Measurements from ENCODE around the gene NEMP2. TPM values are rescaled to one million over a fixed set of nuclear protein-coding genes. Genes with fewer than 3 reads are reported as not detected.

Gene NEMP2
- total RNA-seq, 1 donor from 2014 or later: 8.0 TPM

DNA sequence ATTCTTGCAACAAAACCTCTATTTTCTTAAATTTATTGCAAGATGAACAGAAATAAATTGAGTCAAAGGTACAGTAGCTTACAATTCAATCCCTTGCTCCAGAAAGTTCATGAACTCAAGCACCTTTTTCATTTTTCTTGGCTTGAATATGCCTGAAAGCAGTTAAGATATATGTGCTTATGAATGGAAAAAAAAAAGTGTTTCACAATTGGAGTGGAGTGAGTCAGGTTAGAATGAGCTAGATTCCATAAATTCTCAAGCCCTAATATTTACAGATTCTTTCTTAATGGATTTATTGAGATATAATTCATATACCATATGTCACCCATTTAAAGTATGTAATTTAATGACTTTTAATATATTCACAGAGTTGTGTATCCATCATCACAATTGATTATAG, 39.6 kb upstream of the NEMP2 start:
- TF ChIP-seq, protein P1, sequence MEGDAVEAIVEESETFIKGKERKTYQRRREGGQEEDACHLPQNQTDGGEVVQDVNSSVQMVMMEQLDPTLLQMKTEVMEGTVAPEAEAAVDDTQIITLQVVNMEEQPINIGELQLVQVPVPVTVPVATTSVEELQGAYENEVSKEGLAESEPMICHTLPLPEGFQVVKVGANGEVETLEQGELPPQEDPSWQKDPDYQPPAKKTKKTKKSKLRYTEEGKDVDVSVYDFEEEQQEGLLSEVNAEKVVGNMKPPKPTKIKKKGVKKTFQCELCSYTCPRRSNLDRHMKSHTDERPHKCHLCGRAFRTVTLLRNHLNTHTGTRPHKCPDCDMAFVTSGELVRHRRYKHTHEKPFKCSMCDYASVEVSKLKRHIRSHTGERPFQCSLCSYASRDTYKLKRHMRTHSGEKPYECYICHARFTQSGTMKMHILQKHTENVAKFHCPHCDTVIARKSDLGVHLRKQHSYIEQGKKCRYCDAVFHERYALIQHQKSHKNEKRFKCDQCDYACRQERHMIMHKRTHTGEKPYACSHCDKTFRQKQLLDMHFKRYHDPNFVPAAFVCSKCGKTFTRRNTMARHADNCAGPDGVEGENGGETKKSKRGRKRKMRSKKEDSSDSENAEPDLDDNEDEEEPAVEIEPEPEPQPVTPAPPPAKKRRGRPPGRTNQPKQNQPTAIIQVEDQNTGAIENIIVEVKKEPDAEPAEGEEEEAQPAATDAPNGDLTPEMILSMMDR (IDR thresholded peaks at IDR 0.05): no peak
- H3K4me1 ChIP-seq: peaks cover 11% of the 10 kb centered on the region
- H3K27me3 ChIP-seq: no peaks in the 10 kb centered on the region
- ATAC-seq (no peak), DNase-seq (no peak)
- H3K27ac ChIP-seq: no peak overlapping the region
- H3K9me3 ChIP-seq: no peaks in the 10 kb centered on the region
- intact Hi-C loops (cut with DNase I): no loop called here
- no peaks in the 10 kb centered on the region for H3K36me3 ChIP-seq
- no peak overlapping the region for H3K4me3 ChIP-seq

DNA sequence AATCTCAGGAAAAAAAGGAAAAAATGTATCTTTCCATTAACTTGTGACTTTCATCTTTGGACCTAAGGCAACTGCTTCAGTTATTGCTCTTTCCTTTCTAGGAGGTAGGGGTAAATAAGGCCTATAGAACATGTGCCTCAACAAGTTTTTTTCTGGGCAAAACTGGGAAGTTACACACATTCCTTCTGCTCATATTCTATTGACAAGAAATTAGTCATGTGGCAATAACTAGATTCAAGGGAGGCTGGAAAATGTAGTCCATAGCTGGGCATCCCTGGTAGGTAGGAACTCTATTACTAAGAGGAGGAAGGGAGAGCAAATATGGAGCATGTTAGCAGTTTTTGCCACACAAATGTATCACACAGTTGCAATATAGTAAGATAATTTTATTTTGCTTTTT, 37.7 kb upstream of the NEMP2 start:
- Histone ChIP-seq H3K4me1 (no peaks in the 10 kb centered on the region), H3K4me3 (no peak overlapping the region), H3K9me3 (peaks cover 10% of the 10 kb centered on the region), H3K27ac (no peak overlapping the region), H3K36me3 (no peaks in the 10 kb centered on the region), H3K27me3 (no peaks in the 10 kb centered on the region)
- TF ChIP-seq, protein P1 (IDR thresholded peaks at IDR 0.05): no peak
- intact Hi-C loops (cut with DNase I): no loop called here
- no peak for ATAC-seq
- DNase-seq: no peak

DNA sequence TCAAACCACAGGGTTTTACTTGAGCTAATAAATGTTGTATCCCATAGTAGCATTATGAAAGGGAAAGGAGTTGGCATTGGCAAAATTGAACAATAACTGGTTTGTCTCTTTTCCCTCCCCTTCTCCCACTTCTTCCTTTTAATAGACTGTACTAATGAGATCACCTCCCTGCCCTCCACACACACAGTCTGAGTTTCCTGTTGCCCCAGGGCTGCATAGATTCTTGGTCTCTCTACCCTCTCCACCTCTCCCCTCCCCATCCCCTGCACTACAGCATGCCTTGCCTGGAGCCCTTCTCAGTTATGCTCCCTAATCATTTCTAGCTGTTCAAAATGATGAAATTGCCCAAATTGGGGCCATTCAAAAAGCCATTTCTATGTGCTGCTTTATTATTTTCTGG, 37.2 kb upstream of the NEMP2 start:
- Histone ChIP-seq H3K4me3 (no peak overlapping the region), H3K4me1 (no peaks in the 10 kb centered on the region), H3K36me3 (no peaks in the 10 kb centered on the region), H3K27me3 (no peaks in the 10 kb centered on the region), H3K9me3 (peaks cover 11% of the 10 kb centered on the region), H3K27ac (no peak overlapping the region)
- no peak for DNase-seq
- intact Hi-C loops (cut with DNase I): no loop called here
- TF ChIP-seq, protein P1 (IDR thresholded peaks at IDR 0.05): no peak
- no peak for ATAC-seq

DNA sequence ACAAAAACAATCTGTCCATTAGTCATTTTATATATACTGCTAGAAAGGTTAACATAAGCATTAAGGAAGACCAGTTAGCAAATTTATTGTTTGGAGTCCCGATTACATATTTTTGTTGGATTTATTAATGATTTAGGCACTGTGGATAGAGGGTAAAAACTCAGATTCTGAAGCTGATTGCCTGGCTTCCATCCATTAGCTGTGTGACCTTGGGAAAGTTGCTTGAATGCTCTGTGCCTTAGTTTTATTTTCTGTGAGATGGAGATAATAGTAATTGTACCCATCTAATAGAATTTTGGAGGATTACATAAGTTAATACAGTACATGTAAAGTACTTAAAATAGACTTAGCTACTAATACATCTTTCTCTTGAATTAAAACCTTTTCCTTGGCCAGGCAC, 36.3 kb upstream of the NEMP2 start:
- ATAC-seq: no peak
- TF ChIP-seq, protein P1 (IDR thresholded peaks at IDR 0.05): no peak
- intact Hi-C loops (cut with DNase I): no loop called here
- H3K36me3 ChIP-seq: no peaks in the 10 kb centered on the region
- peaks cover 11% of the 10 kb centered on the region for H3K9me3 ChIP-seq
- H3K4me3 ChIP-seq: no peak overlapping the region
- no peak overlapping the region for H3K27ac ChIP-seq
- H3K4me1 ChIP-seq: no peaks in the 10 kb centered on the region
- DNase-seq: no peak
- H3K27me3 ChIP-seq: no peaks in the 10 kb centered on the region

DNA sequence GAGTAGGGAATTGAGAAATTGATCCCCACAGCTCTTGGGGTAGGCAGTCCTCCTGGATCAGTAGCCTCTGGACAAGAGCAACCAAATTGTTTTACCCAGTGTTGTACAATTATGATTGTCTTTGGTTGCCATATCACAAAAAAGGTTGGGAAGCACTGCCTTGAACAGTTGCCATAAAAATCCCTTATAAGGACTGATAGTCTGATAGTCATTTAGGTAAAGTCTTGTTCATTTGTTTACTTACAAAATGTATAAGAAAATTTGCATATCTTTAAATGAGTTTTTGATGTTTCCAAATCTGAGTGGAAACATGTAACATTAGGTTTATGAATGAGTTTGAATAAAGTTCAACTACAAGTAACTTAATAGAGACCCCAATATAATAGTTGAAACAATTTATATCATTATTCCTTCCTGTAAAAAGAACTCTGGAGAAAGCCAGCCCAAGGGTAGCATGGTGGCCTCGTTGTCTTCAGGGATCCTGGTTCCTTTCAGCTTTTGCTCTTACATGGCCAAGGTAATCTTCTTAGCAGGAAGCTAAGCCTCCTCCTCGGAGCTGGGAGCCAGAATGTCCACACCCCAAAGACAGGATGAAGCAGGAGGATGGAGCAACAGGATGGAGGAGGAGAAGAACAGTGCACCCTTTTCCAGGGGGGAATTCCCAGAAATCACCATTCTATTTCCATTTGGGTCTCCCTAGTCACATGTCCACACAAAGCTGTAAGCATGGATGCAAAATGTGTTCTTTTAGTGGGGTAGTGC, 35.7 kb upstream of the NEMP2 start:
- intact Hi-C loops (cut with DNase I): no loop called here
- no peak for DNase-seq
- Histone ChIP-seq H3K4me1 (no peaks in the 10 kb centered on the region), H3K27me3 (no peaks in the 10 kb centered on the region), H3K9me3 (peaks cover 11% of the 10 kb centered on the region), H3K27ac (no peak overlapping the region), H3K36me3 (no peaks in the 10 kb centered on the region), H3K4me3 (no peak overlapping the region)
- ATAC-seq: no peak
- TF ChIP-seq, protein P1 (IDR thresholded peaks at IDR 0.05): no peak

All from upper lobe of right lung (tissue), 1 donor.